AG09309 (cell line): ENCODE data around the gene CCL2.

Experiments used
- DNase-seq: peaks from one replicate; pipeline ENCODE4 v3.0.0-alpha.2; 2010; ENCODE audit warnings: low read depth
- H3K4me3 ChIP-seq: 2 replicates; pipeline ENCODE4 v1.5.1; 2011; ENCODE audit warnings: mild to moderate bottlenecking, low read depth, low read length, moderate library complexity; ENCODE audit not compliant: control insufficient read depth
- TF ChIP-seq, protein P1 (sequence below): IDR thresholded peaks from 2 replicates; pipeline ENCODE4 v1.5.1; 2011; ENCODE audit warnings: mild to moderate bottlenecking, low read depth, low read length, inconsistent platforms; ENCODE audit not compliant: insufficient read depth, control insufficient read depth; ENCODE audit errors: missing control alignments

Gene CCL2

DNA sequence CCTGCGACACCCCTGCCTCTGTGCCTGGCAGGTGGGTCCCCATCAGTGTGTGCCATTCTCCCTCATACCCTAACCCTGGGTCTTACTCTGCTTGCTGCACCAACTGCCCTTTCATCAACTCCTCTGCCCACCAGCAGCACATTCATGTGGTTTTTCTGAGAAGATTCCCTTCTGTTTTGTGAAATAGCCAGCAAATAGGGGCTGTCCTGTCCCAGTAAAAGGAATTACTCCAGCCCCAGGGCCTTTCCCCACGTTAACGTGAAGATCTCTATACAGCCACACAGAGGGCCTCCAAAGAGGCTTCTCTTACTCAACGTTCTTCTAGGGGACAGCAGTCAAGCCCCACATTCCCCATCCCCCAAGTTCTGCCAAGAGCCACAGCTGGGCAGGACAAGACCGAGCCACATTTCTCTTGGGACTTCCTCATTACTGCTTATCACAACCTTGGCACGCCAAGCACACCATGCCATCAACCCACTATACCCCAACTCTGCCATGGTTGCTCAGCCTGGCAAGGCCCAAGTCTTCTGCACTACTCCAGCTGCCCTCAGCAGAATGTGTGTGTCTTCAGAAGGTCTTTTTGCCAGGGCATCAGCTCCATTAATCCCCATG lies 18.7 kb upstream of the CCL2 start:
- H3K4me3 ChIP-seq, result no peak overlapping the region
- TF ChIP-seq, protein P1, sequence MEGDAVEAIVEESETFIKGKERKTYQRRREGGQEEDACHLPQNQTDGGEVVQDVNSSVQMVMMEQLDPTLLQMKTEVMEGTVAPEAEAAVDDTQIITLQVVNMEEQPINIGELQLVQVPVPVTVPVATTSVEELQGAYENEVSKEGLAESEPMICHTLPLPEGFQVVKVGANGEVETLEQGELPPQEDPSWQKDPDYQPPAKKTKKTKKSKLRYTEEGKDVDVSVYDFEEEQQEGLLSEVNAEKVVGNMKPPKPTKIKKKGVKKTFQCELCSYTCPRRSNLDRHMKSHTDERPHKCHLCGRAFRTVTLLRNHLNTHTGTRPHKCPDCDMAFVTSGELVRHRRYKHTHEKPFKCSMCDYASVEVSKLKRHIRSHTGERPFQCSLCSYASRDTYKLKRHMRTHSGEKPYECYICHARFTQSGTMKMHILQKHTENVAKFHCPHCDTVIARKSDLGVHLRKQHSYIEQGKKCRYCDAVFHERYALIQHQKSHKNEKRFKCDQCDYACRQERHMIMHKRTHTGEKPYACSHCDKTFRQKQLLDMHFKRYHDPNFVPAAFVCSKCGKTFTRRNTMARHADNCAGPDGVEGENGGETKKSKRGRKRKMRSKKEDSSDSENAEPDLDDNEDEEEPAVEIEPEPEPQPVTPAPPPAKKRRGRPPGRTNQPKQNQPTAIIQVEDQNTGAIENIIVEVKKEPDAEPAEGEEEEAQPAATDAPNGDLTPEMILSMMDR, result no peak
- DNase-seq, result no peak

DNA sequence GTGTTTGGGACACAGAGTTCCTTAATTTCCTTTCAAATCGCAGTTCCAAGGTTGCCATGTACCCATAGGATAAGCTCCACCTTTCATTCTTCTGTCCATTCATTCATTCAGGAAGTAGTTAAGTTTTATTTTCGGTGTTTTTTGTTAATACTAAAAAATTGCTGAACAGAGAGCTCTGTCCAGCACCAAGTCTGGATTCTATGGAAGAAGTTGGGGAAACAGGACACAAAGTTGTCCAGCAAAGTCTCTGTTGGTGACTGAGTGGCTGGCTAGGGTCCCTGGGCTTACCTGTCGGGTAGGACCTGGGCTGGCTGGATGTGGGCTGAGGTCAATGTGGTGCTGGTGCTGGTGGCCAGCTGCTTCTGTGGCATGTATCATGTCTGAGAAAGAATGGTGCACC lies 17.6 kb upstream of the CCL2 start:
- no peak overlapping the region for H3K4me3 ChIP-seq
- no peak for DNase-seq
- TF ChIP-seq, protein P1, result no peak

DNA sequence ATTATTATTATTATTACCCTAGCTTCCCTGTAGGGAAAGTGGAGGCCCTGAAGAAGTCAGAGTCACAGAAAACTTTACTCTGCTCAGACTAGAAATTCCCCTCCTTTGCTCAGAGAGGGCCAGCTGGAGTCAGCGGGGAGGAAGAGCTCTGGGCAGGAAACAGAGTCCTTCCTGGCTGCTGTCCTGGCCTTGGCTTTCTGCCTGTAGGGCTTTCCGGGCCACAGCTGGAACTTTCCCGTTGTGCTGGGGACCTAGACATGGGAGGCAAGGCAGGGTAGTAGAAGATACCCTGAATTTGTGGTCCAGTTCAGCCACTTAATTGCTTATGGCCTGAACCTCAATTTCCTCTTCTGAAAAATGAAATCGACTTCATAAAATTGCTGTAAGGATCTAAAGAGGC lies 14.0 kb upstream of the CCL2 start:
- no peak overlapping the region for H3K4me3 ChIP-seq
- TF ChIP-seq, protein P1, result no peak
- DNase-seq, result no peak

DNA sequence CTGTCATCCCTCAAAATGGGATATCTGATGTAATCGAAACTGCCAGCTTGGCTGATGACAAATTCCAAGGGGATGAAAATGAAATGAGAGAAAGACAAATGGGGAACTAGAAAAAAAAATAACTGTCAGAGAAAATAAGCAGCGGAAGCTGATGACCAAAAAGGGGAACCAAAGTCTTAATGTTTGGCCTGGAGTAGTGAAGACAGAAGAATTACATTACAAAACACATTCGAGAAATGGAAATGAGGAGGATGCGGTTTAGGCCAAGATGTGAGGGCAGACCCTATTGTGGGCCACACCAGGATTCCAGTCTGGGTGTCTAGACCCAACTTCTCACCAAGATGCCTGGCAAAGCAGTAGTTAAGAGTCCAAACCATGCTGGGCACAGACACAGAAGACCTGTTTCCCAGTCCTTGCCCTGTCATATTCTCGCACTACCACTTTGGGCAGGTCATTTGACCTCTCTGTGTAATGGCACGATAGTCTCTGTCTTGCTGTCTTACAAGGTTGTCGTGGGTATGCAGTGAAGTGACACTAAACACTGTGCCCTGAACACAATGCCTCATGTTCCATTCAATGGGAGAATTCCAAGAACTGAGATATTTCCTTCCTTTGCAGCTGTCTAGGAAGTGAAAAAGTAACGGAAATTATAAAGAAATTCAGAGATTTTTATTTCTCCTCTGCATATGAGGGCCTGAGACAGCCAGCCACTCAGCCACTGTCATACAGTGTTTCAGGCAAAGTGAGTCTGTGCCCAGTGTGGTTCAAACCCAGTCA lies 12.3 kb upstream of the CCL2 start:
- TF ChIP-seq, protein P1, result no peak
- no peak for DNase-seq
- no peak overlapping the region for H3K4me3 ChIP-seq

DNA sequence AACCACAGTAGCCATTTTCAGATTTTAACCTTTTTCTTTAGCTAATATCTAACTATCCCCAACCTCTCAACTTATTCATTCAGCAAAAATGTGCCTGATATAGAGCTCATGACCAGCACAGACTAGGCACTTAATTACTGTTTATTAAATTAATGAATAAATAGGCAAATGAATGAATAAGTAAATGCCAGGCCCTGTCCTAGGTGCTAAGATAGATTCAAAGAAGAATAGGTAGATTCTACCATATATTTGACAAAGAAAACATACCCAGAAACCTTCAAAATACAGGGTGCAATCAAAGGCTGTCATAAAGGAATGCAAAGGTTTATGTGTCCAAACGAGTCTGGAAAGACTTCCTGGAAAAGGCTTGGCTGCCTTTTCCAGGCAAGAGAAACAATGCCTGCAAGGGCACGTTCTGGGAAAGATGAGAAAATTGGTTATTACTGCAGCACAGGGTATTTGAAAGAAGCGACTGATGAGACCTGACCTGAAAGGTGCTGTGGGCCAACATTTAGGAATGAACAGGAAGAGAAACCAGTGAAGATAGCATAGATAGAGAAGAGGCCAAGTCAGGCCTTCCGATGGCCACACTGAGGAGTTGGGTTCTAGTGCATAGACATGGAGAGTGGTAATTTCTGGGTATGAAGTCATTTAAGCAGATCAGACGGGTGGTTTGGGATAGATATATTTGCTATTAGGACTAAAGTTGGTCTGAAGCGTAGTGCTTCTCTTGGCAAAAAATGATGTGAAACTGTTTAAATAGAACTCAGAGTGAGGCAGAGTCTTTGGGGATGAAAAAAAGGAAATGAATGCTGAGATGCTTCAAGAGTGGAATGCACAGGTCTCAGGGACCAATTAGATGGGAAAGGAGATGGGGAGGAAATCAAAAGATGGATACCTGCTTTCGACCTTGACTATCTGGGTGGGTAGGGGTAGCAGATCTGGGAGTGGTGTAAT lies 11.4 kb upstream of the CCL2 start:
- DNase-seq, result no peak
- H3K4me3 ChIP-seq, result no peak overlapping the region
- TF ChIP-seq, protein P1, result no peak

DNA sequence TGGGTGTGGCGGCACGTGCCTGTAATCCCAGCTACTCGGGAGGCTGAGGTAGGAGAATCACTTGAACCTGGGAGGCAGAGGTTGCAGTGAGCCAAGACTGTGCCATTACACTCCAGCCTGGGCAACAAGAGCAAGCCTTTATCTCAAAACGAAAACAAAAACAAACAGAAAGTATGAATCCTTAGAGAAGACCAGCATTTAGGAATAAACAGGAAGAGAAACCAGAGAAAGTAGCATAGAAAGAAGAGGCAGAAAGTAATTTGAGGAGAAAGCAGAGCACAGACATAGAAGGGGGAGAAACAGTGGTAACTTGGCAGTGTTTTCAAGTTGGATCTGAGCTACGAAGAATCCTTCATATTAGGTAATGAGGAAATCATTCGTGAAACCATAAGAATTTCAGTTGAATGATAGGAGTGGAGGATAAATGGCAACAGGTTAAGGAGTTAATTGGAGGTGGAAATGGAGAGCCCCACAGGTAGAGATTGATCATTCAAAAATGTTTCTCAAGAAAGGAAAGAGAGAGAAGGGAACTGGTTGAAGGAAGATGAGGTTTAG lies 9.7 kb upstream of the CCL2 start:
- DNase-seq, result no peak
- TF ChIP-seq, protein P1, result no peak
- H3K4me3 ChIP-seq, result no peak overlapping the region
